Vagina (tissue), 2 donors: ENCODE measurements around the gene ARHGEF17.

Source experiments
- POLR2A ChIP-seq, 2 donors: fragments of 450-650 bp; IDR thresholded peaks; one replicate each; pipeline ENCODE4 v1.6.1; 2017; ENCODE audit warnings: antibody characterized with exemption in 2 of 2, mild to moderate bottlenecking in 2 of 2, moderate library complexity in 2 of 2
- POLR2AphosphoS5 ChIP-seq, 2 donors: sonication (generic); formaldehyde crosslinking; IDR thresholded peaks; one replicate each; pipeline ENCODE4 v1.9.0; 2017; ENCODE audit warnings: antibody characterized with exemption in 2 of 2, mild to moderate bottlenecking in 2 of 2, low read depth in 1 of 2; ENCODE audit not compliant: insufficient read depth in 1 of 2

GRCh38 chr11:73318501-73319011 is 10.5 kb downstream of the ARHGEF17 start:
- TF ChIP-seq POLR2A (IDR thresholded peaks at IDR 0.05) (no peak), POLR2AphosphoS5 (IDR thresholded peaks at IDR 0.05; ENCODE audit: insufficient read depth in 1 of 2, low read depth in 1 of 2) (no peak)
